Mucosa of descending colon (tissue), 3 donors: ENCODE results near the gene FHIT. TPM values are rescaled to one million over a fixed set of nuclear protein-coding genes. Genes with fewer than 3 reads are reported as not detected.

ENCODE experiments used
- ATAC-seq: fragments of 200-7000 bp; cut with Tn5 transposase; one replicate; pipeline ENCODE4 v1.9.1; 2020; ENCODE audit warnings: mild to moderate bottlenecking, moderate library complexity
- DNase-seq, 3 donors: peaks; one replicate each; pipeline ENCODE4 v3.0.0-alpha.2; 2020
- H3K36me3 ChIP-seq: fragments of 200-600 bp; one replicate; pipeline ENCODE4 v1.8.0; 2021; ENCODE audit warnings: low read depth, mild to moderate bottlenecking
- H3K4me1 ChIP-seq: fragments of 200-600 bp; one replicate; pipeline ENCODE4 v1.8.0; 2021; ENCODE audit warnings: low read depth, mild to moderate bottlenecking
- H3K4me3 ChIP-seq: fragments of 200-600 bp; one replicate; pipeline ENCODE4 v1.8.0; 2021; ENCODE audit warnings: mild to moderate bottlenecking
- H3K9me3 ChIP-seq: fragments of 200-600 bp; one replicate; pipeline ENCODE4 v1.8.0; 2021; ENCODE audit warnings: mild to moderate bottlenecking
- CTCF ChIP-seq: fragments of 200-600 bp; IDR thresholded peaks from one replicate; pipeline ENCODE4 v1.8.0; 2022; ENCODE audit warnings: antibody characterized with exemption, mild to moderate bottlenecking
- intact Hi-C, 2 donors: fragments of 100-400 bp; cut with DNase I in 1 of 2; cut with micrococcal nuclease in 1 of 2; formaldehyde crosslinking; loops; one replicate each; pipeline versions ENCODE4 v1.11.0 to v1.11.1; 2022; cut with DNase I, micrococcal nuclease
- total RNA-seq, 3 donors: library from RNA; stranded (reverse); fragmentation: NEBNext Ultra II Directional in 2 of 3; extraction: Animal tissue kit (Norgen Biotek cat#: 25700) in 2 of 3; gene quantifications; one replicate each; pipeline versions ENCODE4 v1.2.1 to v1.2.4, GENCODE V29; 2021 to 2023
- donor health status: DM: no; HTN: no; CAD: no; lungs with moderate emphysema.
- donor health status: DM: no; HTN: no; CAD: no.
- donor health status: DM: no; HTN: yes; CAD: no.

The FHIT gene
- total RNA-seq, 3 donors from 2014 or later, result 8.9 to 20.7 (median 18.6) TPM

DNA sequence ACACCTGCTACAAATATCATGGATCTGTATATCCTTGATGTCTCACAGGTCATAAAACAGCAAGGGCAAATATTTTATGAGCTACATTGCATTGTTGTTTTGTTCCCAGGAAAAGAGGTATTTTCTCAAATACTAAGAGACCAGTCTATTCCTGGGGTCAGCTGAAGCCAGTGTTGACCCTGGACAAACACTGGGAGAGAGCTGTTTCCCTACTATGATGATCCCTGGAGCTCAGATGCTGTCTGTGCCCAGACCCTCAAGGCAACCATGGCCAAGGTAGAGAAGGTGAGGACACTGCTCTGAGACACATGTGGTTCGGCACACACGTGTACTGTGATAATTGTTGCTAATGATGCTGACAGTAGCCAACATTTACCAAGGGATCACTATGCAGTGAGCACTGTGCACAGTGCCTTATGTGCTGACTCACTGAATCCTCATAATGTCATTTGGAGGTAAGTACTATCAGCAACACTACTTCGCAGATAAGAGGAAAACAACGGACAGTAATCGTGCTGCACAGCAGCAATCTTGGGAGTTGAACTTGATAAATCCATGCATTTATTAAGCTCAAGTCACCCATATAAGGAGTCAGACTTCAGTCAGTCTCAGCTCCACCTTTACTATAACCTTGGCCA lies 943.6 kb downstream of the FHIT start:
- Histone ChIP-seq H3K4me1 (no peaks in the 10 kb centered on the region), H3K36me3 (no peaks in the 10 kb centered on the region), H3K4me3 (no peak overlapping the region), H3K9me3 (no peaks in the 10 kb centered on the region)
- DNase-seq, result no peak
- no peak for TF ChIP-seq CTCF
- intact Hi-C loops, result no loop called here
- peak; percentile 27 for ATAC-seq

DNA sequence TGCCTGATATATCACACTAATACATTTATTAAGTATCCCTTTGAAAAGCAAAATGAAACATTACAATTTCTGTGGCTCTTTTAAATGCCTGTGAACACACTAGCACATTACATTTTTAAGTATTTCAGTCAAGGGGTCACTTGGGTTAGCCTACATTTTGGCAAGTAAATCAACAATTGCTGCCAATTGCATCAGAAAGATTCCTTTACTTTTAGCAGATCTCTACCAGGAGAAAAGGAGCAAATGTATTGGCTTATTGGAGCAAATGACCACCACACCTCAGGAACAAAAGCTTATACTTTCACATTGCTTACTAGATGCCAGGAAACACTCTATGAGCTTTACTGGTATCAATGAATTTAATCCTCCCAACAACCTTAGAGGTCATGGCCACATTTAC lies 947.1 kb downstream of the FHIT start:
- intact Hi-C loops, result no loop called here
- TF ChIP-seq CTCF, result no peak
- ATAC-seq, result no peak

GRCh38 chr3:60303160-60303559 lies 948.1 kb downstream of the FHIT start:
- H3K4me1 ChIP-seq, result no peaks in the 10 kb centered on the region
- intact Hi-C loops, result no loop called here
- no peaks in the 10 kb centered on the region for H3K9me3 ChIP-seq
- ATAC-seq (no peak), DNase-seq (no peak)
- no peak overlapping the region for H3K4me3 ChIP-seq
- no peaks in the 10 kb centered on the region for H3K36me3 ChIP-seq
- TF ChIP-seq CTCF, result no peak

More for the DNA sequence above, 947.1 kb downstream of the FHIT start:
- Histone ChIP-seq H3K4me3 (no peak overlapping the region), H3K36me3 (no peaks in the 10 kb centered on the region), H3K9me3 (no peaks in the 10 kb centered on the region), H3K4me1 (no peaks in the 10 kb centered on the region)
- no peak for DNase-seq

DNA sequence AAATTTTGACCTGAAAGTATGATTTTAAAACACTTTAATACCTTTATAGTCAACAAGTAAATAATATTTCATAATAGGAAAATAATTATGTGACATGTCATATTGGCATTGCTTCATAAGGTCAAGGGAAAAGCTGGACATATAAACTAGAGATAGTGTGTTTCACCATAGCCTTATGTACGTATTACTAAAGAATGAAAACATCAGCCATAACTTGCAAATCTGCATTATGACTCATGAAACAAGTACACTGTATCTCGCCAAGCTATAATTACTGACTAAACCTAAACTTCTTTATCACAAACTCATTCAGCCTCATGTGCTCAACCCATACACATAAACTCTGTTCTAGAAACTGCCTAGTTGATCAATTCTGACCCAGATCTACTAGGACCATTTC lies 950.1 kb downstream of the FHIT start:
- DNase-seq (no peak), ATAC-seq (peak; percentile 61)
- Histone ChIP-seq H3K9me3 (no peaks in the 10 kb centered on the region), H3K36me3 (no peaks in the 10 kb centered on the region), H3K4me3 (no peak overlapping the region), H3K4me1 (no peaks in the 10 kb centered on the region)
- intact Hi-C loops, result no loop called here
- TF ChIP-seq CTCF, result no peak

DNA sequence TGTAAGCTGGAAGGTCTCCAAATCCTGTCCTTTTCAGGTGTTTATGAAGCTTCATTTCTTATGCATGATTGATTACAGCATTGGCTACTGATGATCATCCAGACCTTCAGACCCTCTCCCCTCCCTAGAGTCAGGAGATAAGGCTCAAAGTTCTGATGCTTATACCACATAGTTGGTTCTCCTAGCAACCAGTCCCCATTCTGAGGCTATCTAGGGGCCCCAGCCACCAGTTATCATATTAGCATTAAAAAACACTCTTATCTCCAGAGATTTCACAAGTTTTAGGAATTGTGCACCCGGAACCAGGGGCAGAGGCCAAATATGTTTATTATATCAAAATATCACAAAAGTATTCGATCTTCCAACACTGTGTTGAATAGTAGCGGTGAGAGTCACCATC lies 953.1 kb downstream of the FHIT start:
- TF ChIP-seq CTCF, result no peak
- DNase-seq, result no peak
- ATAC-seq, result no peak
- no peaks in the 10 kb centered on the region for H3K36me3 ChIP-seq
- no peaks in the 10 kb centered on the region for H3K9me3 ChIP-seq
- intact Hi-C loops, result no loop called here
- H3K4me1 ChIP-seq, result no peaks in the 10 kb centered on the region
- no peak overlapping the region for H3K4me3 ChIP-seq

DNA sequence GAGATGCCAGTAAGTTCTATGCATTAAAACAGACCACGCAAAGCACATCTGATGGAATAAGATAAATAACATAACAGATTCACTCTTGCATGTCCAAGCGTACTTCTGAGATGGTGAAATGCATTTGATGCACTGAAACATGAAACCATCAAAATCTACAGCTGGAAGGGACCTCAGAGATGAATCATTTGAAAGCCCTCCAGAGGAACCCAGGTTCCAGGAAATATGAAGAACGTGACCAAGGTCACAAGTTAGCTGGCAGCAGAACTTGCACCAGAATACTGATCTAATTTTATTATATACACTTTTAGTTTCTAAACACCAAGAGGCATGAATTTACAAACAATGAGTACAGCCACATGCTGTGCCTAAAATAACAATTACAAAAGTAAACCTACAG lies 957.1 kb downstream of the FHIT start:
- H3K4me3 ChIP-seq, result no peak overlapping the region
- no peaks in the 10 kb centered on the region for H3K9me3 ChIP-seq
- no peaks in the 10 kb centered on the region for H3K4me1 ChIP-seq
- H3K36me3 ChIP-seq, result no peaks in the 10 kb centered on the region
- no peak for TF ChIP-seq CTCF
- DNase-seq, result no peak
- no peak for ATAC-seq
- intact Hi-C loops, result no loop called here
